H9 (cell line): ENCODE data around the gene C10orf62. TPM values are rescaled to one million over a fixed set of nuclear protein-coding genes. Genes with fewer than 3 reads are reported as not detected.

Source experiments
- DNase-seq: peaks from one replicate; pipeline ENCODE4 v3.0.0-alpha.2; 2017
- H2AFZ ChIP-seq: one replicate; pipeline ENCODE4 v1.6.1; 2013; ENCODE audit warnings: mild to moderate bottlenecking, low read length, control low read depth, moderate library complexity
- H2AK5ac ChIP-seq: 2 replicates; pipeline ENCODE4 v1.6.1; 2013; ENCODE audit warnings: low read length, control low read depth, mixed read lengths; ENCODE audit not compliant: insufficient read length
- H2BK120ac ChIP-seq: one replicate; pipeline ENCODE4 v1.6.1; 2013; ENCODE audit warnings: low read depth, mild to moderate bottlenecking, low read length, control low read depth, inconsistent platforms; ENCODE audit not compliant: poor library complexity, severe bottlenecking
- H2BK12ac ChIP-seq: 2 replicates; pipeline ENCODE4 v1.6.1; 2013; ENCODE audit warnings: low read length, control low read depth, mixed read lengths, low read depth; ENCODE audit not compliant: insufficient read length
- H2BK15ac ChIP-seq: 2 replicates; pipeline ENCODE4 v1.6.1; 2013; ENCODE audit warnings: low read depth, low read length, control low read depth
- H2BK20ac ChIP-seq: one replicate; pipeline ENCODE4 v1.6.1; 2013; ENCODE audit warnings: low read depth, mild to moderate bottlenecking, low read length, control low read depth, inconsistent platforms; ENCODE audit not compliant: poor library complexity, severe bottlenecking
- H2BK5ac ChIP-seq: 2 replicates; pipeline ENCODE4 v1.6.1; 2013; ENCODE audit warnings: low read length, control low read depth, mixed read lengths; ENCODE audit not compliant: insufficient read length
- H3K14ac ChIP-seq: 2 replicates; pipeline ENCODE4 v1.6.1; 2013; ENCODE audit warnings: low read length, control low read depth; ENCODE audit not compliant: insufficient read depth
- H3K18ac ChIP-seq: 2 replicates; pipeline ENCODE4 v1.6.1; 2013; ENCODE audit warnings: low read depth, mild to moderate bottlenecking, mixed read lengths, low read length, control low read depth; ENCODE audit not compliant: insufficient read length
- H3K23ac ChIP-seq: 2 replicates; pipeline ENCODE4 v1.6.1; 2013; ENCODE audit warnings: low read length, control low read depth, mixed read lengths, low read depth; ENCODE audit not compliant: insufficient read length
- H3K23me2 ChIP-seq: 2 replicates; pipeline ENCODE4 v1.6.1; 2013; ENCODE audit warnings: low read depth, mild to moderate bottlenecking, mixed read lengths, low read length, control low read depth; ENCODE audit not compliant: insufficient read length, poor library complexity, severe bottlenecking
- H3K27ac ChIP-seq: 2 replicates; pipeline ENCODE4 v1.5.1; 2013; ENCODE audit warnings: low read length, control low read depth, mixed read lengths, low read depth; ENCODE audit not compliant: insufficient read length
- H3K27me3 ChIP-seq: 2 replicates; pipeline ENCODE4 v1.6.1; 2013; ENCODE audit warnings: low read length, control low read depth, inconsistent platforms; ENCODE audit not compliant: insufficient read depth
- H3K4ac ChIP-seq: 2 replicates; pipeline ENCODE4 v1.6.1; 2013; ENCODE audit warnings: low read depth, mild to moderate bottlenecking, control low read depth, inconsistent platforms, low read length, moderate library complexity
- H3K4me1 ChIP-seq: 2 replicates; pipeline ENCODE4 v1.6.1; 2013; ENCODE audit warnings: low read length, control low read depth, inconsistent platforms; ENCODE audit not compliant: insufficient read depth
- H3K4me2 ChIP-seq: 2 replicates; pipeline ENCODE4 v1.6.1; 2013; ENCODE audit warnings: low read length, control low read depth, mixed read lengths; ENCODE audit not compliant: insufficient read length, insufficient read depth
- H3K56ac ChIP-seq: 2 replicates; pipeline ENCODE4 v1.6.1; 2013; ENCODE audit warnings: low read depth, mild to moderate bottlenecking, mixed read lengths, low read length, control low read depth; ENCODE audit not compliant: insufficient read length
- H3K79me1 ChIP-seq: 2 replicates; pipeline ENCODE4 v1.6.1; 2013; ENCODE audit warnings: low read depth, mild to moderate bottlenecking, moderate library complexity, low read length, control low read depth, inconsistent platforms; ENCODE audit not compliant: insufficient read depth, poor library complexity, severe bottlenecking
- H3K79me2 ChIP-seq: 2 replicates; pipeline ENCODE4 v1.6.1; 2013; ENCODE audit warnings: low read length, control low read depth, inconsistent platforms; ENCODE audit not compliant: insufficient read depth
- H3K9ac ChIP-seq: 2 replicates; pipeline ENCODE4 v1.6.1; 2013; ENCODE audit warnings: low read length, control low read depth, mixed read lengths; ENCODE audit not compliant: insufficient read length; ENCODE audit errors: extremely low read depth
- H3K9me3 ChIP-seq: one replicate; pipeline ENCODE4 v1.6.1; 2013; ENCODE audit warnings: low read depth, low read length, inconsistent platforms; ENCODE audit not compliant: control insufficient read depth
- H3T11ph ChIP-seq: one replicate; pipeline ENCODE4 v1.6.1; 2013; ENCODE audit warnings: mild to moderate bottlenecking, low read length, control low read depth, inconsistent platforms
- H4K20me1 ChIP-seq: one replicate; pipeline ENCODE4 v1.6.1; 2013; ENCODE audit not compliant: control insufficient read depth, insufficient read length, insufficient read depth
- H4K5ac ChIP-seq: 2 replicates; pipeline ENCODE4 v1.6.1; 2013; ENCODE audit warnings: low read depth, mild to moderate bottlenecking, mixed read lengths, low read length, control low read depth; ENCODE audit not compliant: insufficient read length
- H4K8ac ChIP-seq: replicated peaks from 2 replicates; pipeline ENCODE4 v1.6.1; 2013; ENCODE audit warnings: low read length, control low read depth, mixed read lengths, low read depth; ENCODE audit not compliant: insufficient read length
- H4K91ac ChIP-seq: 2 replicates; pipeline ENCODE4 v1.6.1; 2013; ENCODE audit warnings: low read depth, mild to moderate bottlenecking, moderate library complexity, mixed read lengths, low read length, control low read depth; ENCODE audit not compliant: insufficient read length
- H3K27ac Mint-ChIP-seq, 3 experiments: 2 replicates in 2 of 3; 3 replicates in 1 of 3; pipeline ENCODE4 v1.8.0; 2020 to 2021; ENCODE audit warnings: mixed read lengths in 3 of 3, mild to moderate bottlenecking in 1 of 3, moderate library complexity in 1 of 3
- H3K27me3 Mint-ChIP-seq: 2 replicates; pipeline ENCODE4 v1.8.0; 2021; ENCODE audit warnings: low read depth, mild to moderate bottlenecking, moderate library complexity, mixed read lengths
- H3K36me3 Mint-ChIP-seq, 3 experiments: 2 replicates in 2 of 3; 3 replicates in 1 of 3; pipeline ENCODE4 v1.8.0; 2020 to 2021; ENCODE audit warnings: low read depth in 3 of 3, mixed read lengths in 3 of 3; ENCODE audit not compliant: insufficient read depth in 1 of 3
- H3K4me1 Mint-ChIP-seq, 2 experiments: 2 replicates each; pipeline ENCODE4 v1.8.0; 2020; ENCODE audit warnings: mixed read lengths in 2 of 2
- H3K4me3 Mint-ChIP-seq, 2 experiments: 2 replicates in 1 of 2; 3 replicates in 1 of 2; pipeline ENCODE4 v1.8.0; 2020 to 2021; ENCODE audit warnings: mild to moderate bottlenecking in 2 of 2, mixed read lengths in 2 of 2, moderate library complexity in 1 of 2
- H3K9me3 Mint-ChIP-seq, 2 experiments: 2 replicates in 1 of 2; 3 replicates in 1 of 2; pipeline ENCODE4 v1.8.0; 2020; ENCODE audit warnings: mild to moderate bottlenecking in 2 of 2, mixed read lengths in 2 of 2, moderate library complexity in 1 of 2
- CTCF ChIP-seq: fragments of 200-600 bp; sonication (generic); conservative IDR thresholded peaks from 3 replicates; pipeline ENCODE4 v1.8.0; 2021; ENCODE audit warnings: antibody characterized with exemption, mild to moderate bottlenecking
- WGBS: extraction: QIAGEN DNeasy Blood & Tissue Kit; methylation state at CpG from one replicate; pipeline ENCODE4 v1.1.7; 2013; ENCODE audit warnings: missing lambda C conversion rate, low lambda C conversion rate, mixed read lengths; ENCODE audit not compliant: insufficient read length; ENCODE audit errors: extremely low coverage; 5-methylcytosine and 5-hydroxymethylcytosine counted together
- total RNA-seq: library from RNA; stranded (reverse); gene quantifications from 2 replicates; pipeline ENCODE4 v1.2.1, GENCODE V29; 2021

Gene C10orf62
- total RNA-seq, 1 experiment from 2014 or later: 0.31 TPM

GRCh38 chr10:97564776-97565175, 24.7 kb upstream of the C10orf62 start:
- Histone ChIP-seq H2BK12ac (no peak overlapping the region), H3K4ac (no peak overlapping the region), H4K8ac (no peak overlapping the region), H3K9me3 (no peaks in the 10 kb centered on the region), H2BK5ac (no peak overlapping the region), H3K18ac (no peak overlapping the region), H3K79me1 (no peaks in the 10 kb centered on the region), H2BK120ac (no peak overlapping the region), H3K27ac (no peak overlapping the region), H3K14ac (no peak overlapping the region), H3K79me2 (no peaks in the 10 kb centered on the region), H3K56ac (no peak overlapping the region), H3K4me1 (no peaks in the 10 kb centered on the region), H2BK15ac (no peak overlapping the region), H2AK5ac (no peak overlapping the region), H3K9ac (no peak overlapping the region), H2AFZ (no peak overlapping the region), H4K91ac (no peak overlapping the region), H3K27me3 (no peaks in the 10 kb centered on the region), H3T11ph (no peak overlapping the region), H3K4me2 (no peak overlapping the region), H4K20me1 (no peaks in the 10 kb centered on the region), H4K5ac (no peak overlapping the region), H2BK20ac (no peak overlapping the region), H3K23me2 (no peaks in the 10 kb centered on the region), H3K23ac (no peak overlapping the region)
- peaks cover 7 to 9% of the 10 kb centered on the region in 2 experiments; a peak in 3 of 4 replicates for H3K4me1 Mint-ChIP-seq
- TF ChIP-seq CTCF: no peak
- no peaks in the 10 kb centered on the region for H3K27me3 Mint-ChIP-seq
- H3K4me3 Mint-ChIP-seq: no peak overlapping the region
- H3K9me3 Mint-ChIP-seq: peaks cover 15 to 27% of the 10 kb centered on the region in 2 experiments
- no CpG with 5 or more reads among the region's 4 CpGs for WGBS
- DNase-seq: no peak
- H3K27ac Mint-ChIP-seq: no peak overlapping the region
- peaks cover 12 to 19% (median 15%) of the 10 kb centered on the region in 3 experiments for H3K36me3 Mint-ChIP-seq
